ENCODE data around the gene OPCML.

The OPCML gene

DNA sequence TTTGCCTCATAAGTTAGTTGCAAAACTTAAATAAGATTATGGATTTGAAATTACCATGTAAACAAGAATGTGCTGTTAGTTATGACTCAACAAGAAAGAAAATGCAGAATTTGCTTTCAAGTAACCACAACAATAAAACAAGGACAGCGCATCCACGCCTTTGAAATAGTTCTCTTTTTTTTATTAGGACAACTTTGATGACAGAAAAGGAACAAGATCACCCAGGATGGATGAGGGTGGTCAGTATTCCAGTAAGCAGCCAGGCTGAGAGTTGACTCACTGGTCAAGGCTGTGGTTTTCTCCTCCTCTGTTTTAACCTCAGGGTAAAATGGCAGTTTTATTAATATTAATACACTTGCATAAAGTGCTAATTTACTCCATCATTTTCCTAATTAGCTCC lies 544.4 kb downstream of the OPCML start:
- H3K4me1 ChIP-seq (ENCODE audit: low read depth, poor library complexity, severe bottlenecking): no peaks in the 10 kb centered on the region
- no peak overlapping the region for H3K27ac ChIP-seq
- TF ChIP-seq CTCF (conservative IDR thresholded peaks at IDR 0.05; ENCODE audit: low read depth, low read length): no peak
- no peaks in the 10 kb centered on the region for H3K79me2 ChIP-seq (ENCODE audit: insufficient read depth, low read depth)
- H3K4me2 ChIP-seq: no peak overlapping the region
- no peaks in the 10 kb centered on the region for H3K27me3 ChIP-seq (ENCODE audit: insufficient read depth, low read depth)
- no peak overlapping the region for H3K4me3 ChIP-seq (IDR thresholded peaks at IDR 0.05; ENCODE audit: insufficient read depth, low read depth, low read length)
- H4K20me1 ChIP-seq (ENCODE audit: insufficient read depth): no peaks in the 10 kb centered on the region
- no peak overlapping the region for H3K9ac ChIP-seq
- H3K36me3 ChIP-seq (ENCODE audit: insufficient read depth): no peaks in the 10 kb centered on the region
- no peak overlapping the region for H2AFZ ChIP-seq (ENCODE audit: low read depth)

DNA sequence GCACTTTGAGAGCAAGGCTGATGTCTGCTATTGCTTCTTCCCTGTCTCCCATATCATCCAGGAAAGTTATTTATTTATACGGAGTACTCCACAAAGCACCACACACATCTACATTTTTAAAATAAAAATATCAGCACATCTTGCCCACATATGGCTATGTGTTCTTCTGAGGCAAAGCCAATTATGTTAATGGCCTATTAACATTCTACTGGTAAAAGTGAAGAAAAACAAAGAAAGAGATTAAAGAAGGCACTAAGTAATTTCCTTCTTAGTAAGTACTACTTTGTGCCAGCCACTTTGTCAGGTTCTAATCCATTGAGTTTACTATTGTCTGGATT lies 548.7 kb downstream of the OPCML start:
- no peaks in the 10 kb centered on the region for H3K36me3 ChIP-seq (ENCODE audit: insufficient read depth)
- H3K79me2 ChIP-seq (ENCODE audit: insufficient read depth, low read depth): no peaks in the 10 kb centered on the region
- no peak overlapping the region for H2AFZ ChIP-seq (ENCODE audit: low read depth)
- no peaks in the 10 kb centered on the region for H4K20me1 ChIP-seq (ENCODE audit: insufficient read depth)
- no peak overlapping the region for H3K4me3 ChIP-seq (IDR thresholded peaks at IDR 0.05; ENCODE audit: insufficient read depth, low read depth, low read length)
- TF ChIP-seq CTCF (conservative IDR thresholded peaks at IDR 0.05; ENCODE audit: low read depth, low read length): no peak
- H3K27me3 ChIP-seq (ENCODE audit: insufficient read depth, low read depth): no peaks in the 10 kb centered on the region
- H3K4me2 ChIP-seq: no peak overlapping the region
- no peaks in the 10 kb centered on the region for H3K4me1 ChIP-seq (ENCODE audit: low read depth, poor library complexity, severe bottlenecking)
- no peak overlapping the region for H3K9ac ChIP-seq
- no peak overlapping the region for H3K27ac ChIP-seq

- Histone ChIP-seq H3K79me2 (ENCODE audit: insufficient read depth, low read depth) (no peaks in the 10 kb centered on the region), H3K36me3 (ENCODE audit: insufficient read depth) (no peaks in the 10 kb centered on the region), H3K27me3 (ENCODE audit: insufficient read depth, low read depth) (no peaks in the 10 kb centered on the region), H4K20me1 (ENCODE audit: insufficient read depth) (no peaks in the 10 kb centered on the region), H3K4me3 (IDR thresholded peaks at IDR 0.05; ENCODE audit: insufficient read depth, low read depth, low read length) (no peak overlapping the region), H3K9ac (no peak overlapping the region), H3K4me1 (ENCODE audit: low read depth, poor library complexity, severe bottlenecking) (no peaks in the 10 kb centered on the region), H3K27ac (no peak overlapping the region), H3K4me2 (no peak overlapping the region), H2AFZ (ENCODE audit: low read depth) (no peak overlapping the region)
- no peak for TF ChIP-seq CTCF (conservative IDR thresholded peaks at IDR 0.05; ENCODE audit: low read depth, low read length)
Observed at GRCh38 chr11:132982772-132983640, 549.3 kb downstream of the OPCML start.

GRCh38 chr11:132981131-132981956 lies 551.0 kb downstream of the OPCML start:
- no peaks in the 10 kb centered on the region for H3K79me2 ChIP-seq (ENCODE audit: insufficient read depth, low read depth)
- no peaks in the 10 kb centered on the region for H3K36me3 ChIP-seq (ENCODE audit: insufficient read depth)
- H3K27me3 ChIP-seq (ENCODE audit: insufficient read depth, low read depth): no peaks in the 10 kb centered on the region
- H3K9ac ChIP-seq: no peak overlapping the region
- H3K4me3 ChIP-seq (IDR thresholded peaks at IDR 0.05; ENCODE audit: insufficient read depth, low read depth, low read length): no peak overlapping the region
- no peak overlapping the region for H3K27ac ChIP-seq
- no peak overlapping the region for H2AFZ ChIP-seq (ENCODE audit: low read depth)
- TF ChIP-seq CTCF (conservative IDR thresholded peaks at IDR 0.05; ENCODE audit: low read depth, low read length): no peak
- no peaks in the 10 kb centered on the region for H3K4me1 ChIP-seq (ENCODE audit: low read depth, poor library complexity, severe bottlenecking)
- no peaks in the 10 kb centered on the region for H4K20me1 ChIP-seq (ENCODE audit: insufficient read depth)
- no peak overlapping the region for H3K4me2 ChIP-seq

Measured in KMS-11 (cell line).